ENCODE measurements around the gene ANO10.

GRCh38 chr3:43521941-43522340, 99.9 kb downstream of the ANO10 start:
- TF ChIP-seq POLR2A (IDR thresholded peaks at IDR 0.05): no peak
- no peak for TF ChIP-seq CTCF (IDR thresholded peaks at IDR 0.05)
- no peak for TF ChIP-seq POLR2AphosphoS5 (IDR thresholded peaks at IDR 0.05)
- no peak for TF ChIP-seq EP300 (IDR thresholded peaks at IDR 0.05)
